GM15510 (cell line): ENCODE results near the gene RHOD.

Experiments used
- POLR2A ChIP-seq: IDR thresholded peaks from 3 replicates; pipeline ENCODE4 v1.6.1; 2011; ENCODE audit warnings: borderline replicate concordance; ENCODE audit not compliant: insufficient read length; ENCODE audit errors: extremely low read depth

RHOD gene

GRCh38 chr11:67026941-67027340 is 29.7 kb upstream of the RHOD start:
- TF ChIP-seq POLR2A, result no peak

- no peak for TF ChIP-seq POLR2A
Measured at GRCh38 chr11:67027483-67027930, 29.1 kb upstream of the RHOD start.

GRCh38 chr11:67027943-67028542 is 28.6 kb upstream of the RHOD start:
- TF ChIP-seq POLR2A, result no peak

- TF ChIP-seq POLR2A, result no peak
Measured at GRCh38 chr11:67029146-67029545, 27.5 kb upstream of the RHOD start.

- no peak for TF ChIP-seq POLR2A
Measured at GRCh38 chr11:67030976-67031375, 25.7 kb upstream of the RHOD start.

- TF ChIP-seq POLR2A, result no peak
Measured at GRCh38 chr11:67031791-67032561, 24.7 kb upstream of the RHOD start.

GRCh38 chr11:67032830-67033551 is 23.7 kb upstream of the RHOD start:
- TF ChIP-seq POLR2A, result no peak

- TF ChIP-seq POLR2A, result no peak
Measured at GRCh38 chr11:67033661-67034166, 22.9 kb upstream of the RHOD start.

- TF ChIP-seq POLR2A, result no peak
Measured at GRCh38 chr11:67034350-67034749, 22.3 kb upstream of the RHOD start.

- TF ChIP-seq POLR2A, result no peak
Measured at GRCh38 chr11:67040147-67040546, 16.5 kb upstream of the RHOD start.

GRCh38 chr11:67041602-67042001 is 15.0 kb upstream of the RHOD start:
- no peak for TF ChIP-seq POLR2A

GRCh38 chr11:67043572-67044349 is 12.9 kb upstream of the RHOD start:
- TF ChIP-seq POLR2A, result no peak

- no peak for TF ChIP-seq POLR2A
Measured at GRCh38 chr11:67044496-67044895, 12.2 kb upstream of the RHOD start.

- no peak for TF ChIP-seq POLR2A
Measured at GRCh38 chr11:67045314-67045713, 11.3 kb upstream of the RHOD start.
